SU-DHL-6 (cell line): ENCODE results near the gene GRAMD4.

Experiments
- H2AFZ ChIP-seq: fragments of 200-600 bp; sonication (generic); 2 replicates; pipeline ENCODE4 v1.6.1; 2014; ENCODE audit warnings: low read depth, mild to moderate bottlenecking, moderate library complexity, mixed read lengths, antibody characterized with exemption, low read length; ENCODE audit not compliant: severe bottlenecking
- H3F3A ChIP-seq: fragments of 200-600 bp; shearing (Covaris generic); 2 replicates; pipeline ENCODE4 v1.6.0; 2016; ENCODE audit warnings: antibody characterized with exemption, mild to moderate bottlenecking; ENCODE audit not compliant: insufficient read depth
- H3K27ac ChIP-seq: fragments of 200-600 bp; sonication (generic); 2 replicates; pipeline ENCODE4 v1.5.1; 2016; ENCODE audit warnings: low read depth, mild to moderate bottlenecking, low read length, moderate library complexity, mixed read lengths
- H3K27me3 ChIP-seq: fragments of 200-600 bp; sonication (generic), shearing (Covaris generic); 2 replicates; pipeline ENCODE4 v1.6.0; 2014; ENCODE audit warnings: mild to moderate bottlenecking, low read length
- H3K36me3 ChIP-seq: fragments of 200-600 bp; sonication (generic); 2 replicates; pipeline ENCODE4 v1.6.1; 2014; ENCODE audit warnings: mild to moderate bottlenecking, low read length, mixed read lengths
- H3K4me2 ChIP-seq: fragments of 300-600, 200-600 bp; shearing (Covaris generic), sonication (generic); 2 replicates; pipeline ENCODE4 v1.6.0; 2014; ENCODE audit warnings: low read length, low read depth, mild to moderate bottlenecking; ENCODE audit not compliant: poor library complexity, severe bottlenecking
- H3K4me3 ChIP-seq: fragments of 200-600 bp; sonication (generic); 2 replicates; pipeline ENCODE4 v1.5.1; 2014; ENCODE audit warnings: antibody characterized with exemption, low read length, mild to moderate bottlenecking, mixed read lengths; ENCODE audit not compliant: insufficient read depth, poor library complexity, severe bottlenecking
- H3K79me2 ChIP-seq: fragments of 200-600 bp; sonication (generic); 2 replicates; pipeline ENCODE4 v1.6.1; 2014; ENCODE audit warnings: mild to moderate bottlenecking, low read length, moderate library complexity; ENCODE audit not compliant: insufficient read depth
- H3K9ac ChIP-seq: fragments of 200-600 bp; sonication (generic); 2 replicates; pipeline ENCODE4 v1.7.0; 2014; ENCODE audit warnings: mild to moderate bottlenecking, low read length
- H3K9me2 ChIP-seq: fragments of 200-600 bp; sonication (generic); replicated peaks from 2 replicates; pipeline ENCODE4 v1.6.1; 2014; ENCODE audit warnings: low read length; ENCODE audit not compliant: insufficient read depth
- H3K9me3 ChIP-seq: fragments of 200-600 bp; sonication (generic); 2 replicates; pipeline ENCODE4 v1.6.1; 2014; ENCODE audit warnings: low read length, mixed read lengths; ENCODE audit not compliant: insufficient read depth
- H4K20me1 ChIP-seq: fragments of 200-600 bp; sonication (generic); 2 replicates; pipeline ENCODE4 v1.6.1; 2014; ENCODE audit warnings: low read depth, mild to moderate bottlenecking, antibody characterized with exemption, low read length, moderate library complexity, mixed read lengths
- CTCF ChIP-seq: fragments of 200-600 bp; sonication (generic); IDR thresholded peaks from one replicate; pipeline ENCODE4 v1.5.1; 2017; ENCODE audit warnings: antibody characterized with exemption, mild to moderate bottlenecking, low read length, moderate library complexity; ENCODE audit not compliant: insufficient read depth, poor library complexity, severe bottlenecking
- EZH2phosphoT487 ChIP-seq: fragments of 200-600 bp; sonication (generic), shearing (Covaris generic); conservative IDR thresholded peaks from 2 replicates; pipeline ENCODE4 v1.6.1; 2018; ENCODE audit warnings: mild to moderate bottlenecking, antibody characterized with exemption, low read length, moderate library complexity, mixed read lengths

The GRAMD4 gene

GRCh38 chr22:46596819-46597218 lies 23.4 kb upstream of the GRAMD4 start:
- Histone ChIP-seq H3K4me3 (no peak overlapping the region), H4K20me1 (no peaks in the 10 kb centered on the region; the same call in 1 of the 2 replicates), H3F3A (no peaks in the 10 kb centered on the region), H2AFZ (no peak overlapping the region), H3K9ac (no peak overlapping the region), H3K79me2 (no peaks in the 10 kb centered on the region), H3K27ac (no peak overlapping the region), H3K9me2 (no peaks in the 10 kb centered on the region), H3K27me3 (no peaks in the 10 kb centered on the region), H3K36me3 (no peaks in the 10 kb centered on the region), H3K9me3 (no peaks in the 10 kb centered on the region), H3K4me2 (no peak overlapping the region)
- TF ChIP-seq CTCF = no peak
- TF ChIP-seq EZH2phosphoT487 = no peak

- no peak overlapping the region for H3K27ac ChIP-seq
- no peaks in the 10 kb centered on the region; the same call in 1 of the 2 replicates for H4K20me1 ChIP-seq
- H3K27me3 ChIP-seq = no peaks in the 10 kb centered on the region
- no peak overlapping the region for H2AFZ ChIP-seq
- H3K4me2 ChIP-seq = no peak overlapping the region
- H3K9me3 ChIP-seq = no peaks in the 10 kb centered on the region
- TF ChIP-seq EZH2phosphoT487 (no peak), CTCF (no peak)
- no peaks in the 10 kb centered on the region for H3F3A ChIP-seq
- H3K9me2 ChIP-seq = no peaks in the 10 kb centered on the region
- no peaks in the 10 kb centered on the region for H3K79me2 ChIP-seq
- H3K9ac ChIP-seq = no peak overlapping the region
- no peaks in the 10 kb centered on the region for H3K36me3 ChIP-seq
- no peak overlapping the region for H3K4me3 ChIP-seq
Observed at GRCh38 chr22:46598224-46598623, 22.0 kb upstream of the GRAMD4 start.

- Histone ChIP-seq H3K9me2 (no peaks in the 10 kb centered on the region), H3K9me3 (no peaks in the 10 kb centered on the region), H3F3A (no peaks in the 10 kb centered on the region), H3K4me2 (no peak overlapping the region), H3K4me3 (no peak overlapping the region), H4K20me1 (no peaks in the 10 kb centered on the region; the same call in 1 of the 2 replicates), H3K79me2 (no peaks in the 10 kb centered on the region), H3K9ac (no peak overlapping the region), H3K27ac (no peak overlapping the region), H2AFZ (no peak overlapping the region), H3K27me3 (no peaks in the 10 kb centered on the region), H3K36me3 (no peaks in the 10 kb centered on the region)
- no peak for TF ChIP-seq CTCF
- TF ChIP-seq EZH2phosphoT487 = no peak
Observed at GRCh38 chr22:46598737-46599424, 21.3 kb upstream of the GRAMD4 start.
